Measurements from ENCODE around the gene ELOF1. TPM values are rescaled to one million over a fixed set of nuclear protein-coding genes. Genes with fewer than 3 reads are reported as not detected.

The ELOF1 gene
- total and polyA plus RNA-seq, 2 of the 13 experiments (the other 11 are each of a cell fraction or from before 2014, with no cell fraction given) = 14.5 to 43.2 TPM

DNA sequence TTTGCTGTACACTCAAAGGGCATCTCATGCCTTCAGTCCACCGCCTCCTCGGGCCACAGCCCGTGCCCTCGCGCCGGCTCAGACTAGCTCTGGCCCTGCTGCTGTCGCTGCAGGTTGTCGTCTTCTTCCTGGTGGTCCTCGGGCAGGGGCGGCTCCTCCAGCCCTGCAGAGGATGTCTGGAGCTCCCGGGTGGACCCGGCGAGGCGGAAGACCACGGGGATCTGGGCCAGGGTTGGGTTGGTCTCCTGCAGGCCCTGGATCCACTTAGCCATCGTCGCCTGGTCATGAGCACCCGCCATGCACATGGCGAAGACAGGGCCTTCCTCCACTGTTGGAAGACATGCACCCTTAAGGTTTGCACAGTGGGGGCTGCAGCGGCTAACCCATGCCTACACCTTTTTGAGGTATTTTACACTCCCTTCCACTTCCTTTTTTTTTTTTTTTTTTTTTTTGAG lies 52.9 kb downstream of the ELOF1 start (continued):
- TF ChIP-seq, protein P1, sequence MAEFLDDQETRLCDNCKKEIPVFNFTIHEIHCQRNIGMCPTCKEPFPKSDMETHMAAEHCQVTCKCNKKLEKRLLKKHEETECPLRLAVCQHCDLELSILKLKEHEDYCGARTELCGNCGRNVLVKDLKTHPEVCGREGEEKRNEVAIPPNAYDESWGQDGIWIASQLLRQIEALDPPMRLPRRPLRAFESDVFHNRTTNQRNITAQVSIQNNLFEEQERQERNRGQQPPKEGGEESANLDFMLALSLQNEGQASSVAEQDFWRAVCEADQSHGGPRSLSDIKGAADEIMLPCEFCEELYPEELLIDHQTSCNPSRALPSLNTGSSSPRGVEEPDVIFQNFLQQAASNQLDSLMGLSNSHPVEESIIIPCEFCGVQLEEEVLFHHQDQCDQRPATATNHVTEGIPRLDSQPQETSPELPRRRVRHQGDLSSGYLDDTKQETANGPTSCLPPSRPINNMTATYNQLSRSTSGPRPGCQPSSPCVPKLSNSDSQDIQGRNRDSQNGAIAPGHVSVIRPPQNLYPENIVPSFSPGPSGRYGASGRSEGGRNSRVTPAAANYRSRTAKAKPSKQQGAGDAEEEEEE (CRISPR knock-in tag; IDR thresholded peaks at IDR 0.05; ENCODE audit: borderline replicate concordance) = no peak
- TF ChIP-seq ZNF33B (CRISPR knock-in tag; IDR thresholded peaks at IDR 0.05) = no peak

DNA sequence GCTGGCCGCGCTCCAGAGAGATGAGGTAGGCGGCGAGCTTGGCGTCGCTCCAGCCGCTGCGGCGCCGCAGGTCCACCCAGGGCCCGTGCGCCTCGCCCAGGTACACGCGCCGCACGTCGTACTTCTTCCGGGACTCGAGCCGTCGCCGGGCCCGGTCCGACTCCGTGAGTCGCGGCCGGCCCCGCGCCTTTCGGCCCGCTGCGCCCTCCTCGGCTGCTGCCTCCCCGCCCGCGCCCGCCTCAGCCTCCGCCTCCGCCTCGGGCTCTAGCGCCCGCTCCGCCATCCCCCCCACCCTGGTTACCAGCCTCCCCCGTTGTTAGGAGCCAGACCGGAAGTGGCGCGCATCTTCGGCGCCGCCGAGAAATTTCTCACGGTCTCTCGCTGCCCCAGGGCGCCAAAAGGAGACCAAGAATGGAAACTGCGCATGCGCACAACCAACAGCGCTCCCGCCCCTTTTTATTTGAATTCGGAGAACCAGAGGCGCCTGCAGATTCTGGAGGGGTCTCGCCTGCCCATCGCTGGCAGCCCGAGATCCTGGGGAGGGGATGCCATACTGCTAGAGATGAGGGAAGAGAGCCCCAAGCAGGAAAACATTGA lies 53.4 kb downstream of the ELOF1 start, which contains the start of gene ZNF653:
Gene ZNF653 (minus strand): TSS at position 336 of the 597 bp plus-strand sequence. CDS start 53 bp downstream, at position 283.
- FAIRE-seq (peak; percentile 18), DNase-seq (ENCODE audit: low spot score) (peak; percentile 89), ATAC-seq (peak; percentile 68)
- Histone ChIP-seq H3K4me2 (ENCODE audit: low read depth, low read length) (peak within 1 kb of the TSS; percentile 95), H3K36me3 (replicated peaks in 1 of 2; ENCODE audit: control insufficient read depth in 1 of 2, insufficient read depth in 2 of 2, low read length in 2 of 2) (peaks cover 0 to 2% of the 10 kb centered on the region in 2 experiments; a peak in 1 of 5 replicates), H3K27me3 (ENCODE audit: control insufficient read depth in 1 of 2, insufficient read depth in 2 of 2, low read length in 2 of 2) (no peaks in the 10 kb centered on the region), H3K9ac (ENCODE audit: insufficient read depth, low read depth, low read length) (peak within 1 kb of the TSS; percentile 80), H4K20me1 (ENCODE audit: insufficient read depth, low read length) (no peaks in the 10 kb centered on the region; the same call in 1 of the 2 replicates), H2AFZ (ENCODE audit: low read length) (no peak within 1 kb of the TSS), H3K27ac (ENCODE audit: extremely low read length, insufficient read depth, low read length) (peak within 1 kb of the TSS; percentile 77), H3K79me2 (ENCODE audit: insufficient read depth, low read length) (peaks cover 6% of the 10 kb centered on the region), H3K9me3 (ENCODE audit: low read length) (no peaks in the 10 kb centered on the region), H3K4me3 (replicated peaks in 1 of 3; ENCODE audit: insufficient read depth in 1 of 3, low read depth in 2 of 3, low read length in 3 of 3) (peak within 1 kb of the TSS; percentile 77 to 84 (median 81)), H3K4me1 (ENCODE audit: insufficient read depth, low read length) (peaks cover 18% of the 10 kb centered on the region)
- 0% methylated on average over 13 of the region's 65 CpGs for WGBS (ENCODE audit: low lambda C conversion rate)
- in situ Hi-C loops (cut with HindIII; ENCODE audit: extremely low pct_ligation_motif_present, low pct_unique_long_range_greater_than_20kb) (no loop called here), intact Hi-C loops (cut with micrococcal nuclease; ENCODE audit: unreplicated experiment) (no loop called here)
- CTCF ChIA-PET (ENCODE audit: low intra/inter-chr PET ratio, low total read pairs) = no interaction called here
- POLR2A ChIA-PET = interaction anchor here (1.3 kb wide), 1 partner anchor 15 kb away, joined by 3 read pairs; no protein-coding TSS in a partner anchor
- no TSS peak for BruUV-seq (replicated peaks)
- TF ChIP-seq ZSCAN31 (CRISPR knock-in tag; IDR thresholded peaks at IDR 0.05; ENCODE audit: low read depth) (peak; percentile 67; the same call in 1 of the 2 replicates), ZNF232 (CRISPR knock-in tag; IDR thresholded peaks at IDR 0.05; ENCODE audit: borderline replicate concordance) (no peak), ZNF616 (CRISPR knock-in tag; IDR thresholded peaks at IDR 0.05; ENCODE audit: low read depth) (peak; percentile 30; the same call in 1 of the 2 replicates), SMAD1 (CRISPR knock-in tag; IDR thresholded peaks at IDR 0.05; ENCODE audit: borderline replicate concordance, low read depth) (0 out of 2 replicates have a peak, but pooled peaks have one; percentile 24), SRF (IDR thresholded peaks at IDR 0.05; ENCODE audit: low read depth, low read length) (0 out of 2 replicates have a peak, but pooled peaks have one; percentile 20), ATF7 (IDR thresholded peaks at IDR 0.05) (no peak), ATF7 (CRISPR knock-in tag; IDR thresholded peaks at IDR 0.05) (0 out of 2 replicates have a peak, but pooled peaks have one; percentile 16), POLR2AphosphoS2 (IDR thresholded peaks at IDR 0.05; ENCODE audit: low read depth, low read length) (0 out of 2 replicates have a peak, but pooled peaks have one; percentile 68), ZNF83 (CRISPR knock-in tag; IDR thresholded peaks at IDR 0.05; ENCODE audit: borderline replicate concordance) (no peak), GATAD1 (CRISPR knock-in tag; IDR thresholded peaks at IDR 0.05) (peak; percentile 87), TBX2 (CRISPR knock-in tag; IDR thresholded peaks at IDR 0.05; ENCODE audit: borderline replicate concordance) (peak; percentile 22; the same call in 1 of the 2 replicates), NR2F1 (CRISPR knock-in tag; IDR thresholded peaks at IDR 0.05) (no peak), POLR2AphosphoS5 (IDR thresholded peaks at IDR 0.05; ENCODE audit: low read depth, low read length) (peak; percentile 34), GABPA (IDR thresholded peaks at IDR 0.05; ENCODE audit: low read depth, low read length) (peak; percentile 72), GABPA (CRISPR knock-in tag; IDR thresholded peaks at IDR 0.05; ENCODE audit: low read depth) (peak; percentile 95), ZSCAN29 (CRISPR knock-in tag; conservative IDR thresholded peaks at IDR 0.05) (no peak), FOXP1 (IDR thresholded peaks at IDR 0.05) (no peak), FOXP1 (CRISPR knock-in tag; IDR thresholded peaks at IDR 0.05) (no peak), ZMAT3 (CRISPR knock-in tag; conservative IDR thresholded peaks at IDR 0.05) (no peak), ZNF556 (CRISPR knock-in tag; IDR thresholded peaks at IDR 0.05; ENCODE audit: borderline replicate concordance) (no peak)
- TF ChIP-seq, protein P2, sequence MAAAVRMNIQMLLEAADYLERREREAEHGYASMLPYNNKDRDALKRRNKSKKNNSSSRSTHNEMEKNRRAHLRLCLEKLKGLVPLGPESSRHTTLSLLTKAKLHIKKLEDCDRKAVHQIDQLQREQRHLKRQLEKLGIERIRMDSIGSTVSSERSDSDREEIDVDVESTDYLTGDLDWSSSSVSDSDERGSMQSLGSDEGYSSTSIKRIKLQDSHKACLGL (CRISPR knock-in tag; IDR thresholded peaks at IDR 0.05) = peak; percentile 62; the same call in 1 of the 2 replicates
